Activated CD4-positive, alpha-beta T cell treated with anti-CD3 and anti-CD28 coated beads for 36 hours (primary cell): ENCODE results near the gene TSPAN1. TPM values are rescaled to one million over a fixed set of nuclear protein-coding genes. Genes with fewer than 3 reads are reported as not detected.

Experiments
- ATAC-seq: fragments of 200-7000 bp; cut with Tn5 transposase; one replicate; pipeline ENCODE4 v1.10.0; 2021; ENCODE audit warnings: mild to moderate bottlenecking, moderate library complexity
- CTCF ChIA-PET: fragments of 350-600 bp; sonication (Branson Sonifier 250); formaldehyde crosslinking; loops from one replicate; lab custom pipeline; 2021; ENCODE audit warnings: antibody characterized with exemption; lab: Charles Lee
- POLR2A ChIA-PET: fragments of 350-600 bp; sonication (Branson Sonifier 250); formaldehyde crosslinking; loops from one replicate; lab custom pipeline; 2021; ENCODE audit warnings: antibody characterized with exemption, inconsistent platforms; lab: Charles Lee
- DNase-seq: peaks from one replicate; pipeline ENCODE4 v3.0.0-alpha.2; 2020
- H3K27ac Mint-ChIP-seq: one replicate; pipeline ENCODE4 v1.8.0; 2021; ENCODE audit warnings: mixed read lengths
- H3K27me3 Mint-ChIP-seq: one replicate; pipeline ENCODE4 v1.8.0; 2021; ENCODE audit warnings: mixed read lengths
- H3K36me3 Mint-ChIP-seq: one replicate; pipeline ENCODE4 v1.8.0; 2021; ENCODE audit warnings: low read depth, mixed read lengths
- H3K4me1 Mint-ChIP-seq: one replicate; pipeline ENCODE4 v1.8.0; 2021; ENCODE audit warnings: mixed read lengths
- H3K4me3 Mint-ChIP-seq: one replicate; pipeline ENCODE4 v1.8.0; 2021; ENCODE audit warnings: mild to moderate bottlenecking, moderate library complexity, mixed read lengths
- H3K9me3 Mint-ChIP-seq: one replicate; pipeline ENCODE4 v1.8.0; 2021; ENCODE audit warnings: low read depth, mixed read lengths
- intact Hi-C, 2 experiments: fragments of 100-400 bp; cut with DNase I in 1 of 2; cut with micrococcal nuclease in 1 of 2; formaldehyde crosslinking; loops; one replicate each; pipeline versions ENCODE4 v1.14.2 to v1.15.1; 2022 to 2024; cut with DNase I, micrococcal nuclease
- total RNA-seq, 2 experiments: library from RNA; stranded (reverse); gene quantifications; one replicate each; pipeline ENCODE4 v1.2.3, GENCODE V29; 2021

The TSPAN1 gene, protein sequence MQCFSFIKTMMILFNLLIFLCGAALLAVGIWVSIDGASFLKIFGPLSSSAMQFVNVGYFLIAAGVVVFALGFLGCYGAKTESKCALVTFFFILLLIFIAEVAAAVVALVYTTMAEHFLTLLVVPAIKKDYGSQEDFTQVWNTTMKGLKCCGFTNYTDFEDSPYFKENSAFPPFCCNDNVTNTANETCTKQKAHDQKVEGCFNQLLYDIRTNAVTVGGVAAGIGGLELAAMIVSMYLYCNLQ
- total RNA-seq = not detected

DNA sequence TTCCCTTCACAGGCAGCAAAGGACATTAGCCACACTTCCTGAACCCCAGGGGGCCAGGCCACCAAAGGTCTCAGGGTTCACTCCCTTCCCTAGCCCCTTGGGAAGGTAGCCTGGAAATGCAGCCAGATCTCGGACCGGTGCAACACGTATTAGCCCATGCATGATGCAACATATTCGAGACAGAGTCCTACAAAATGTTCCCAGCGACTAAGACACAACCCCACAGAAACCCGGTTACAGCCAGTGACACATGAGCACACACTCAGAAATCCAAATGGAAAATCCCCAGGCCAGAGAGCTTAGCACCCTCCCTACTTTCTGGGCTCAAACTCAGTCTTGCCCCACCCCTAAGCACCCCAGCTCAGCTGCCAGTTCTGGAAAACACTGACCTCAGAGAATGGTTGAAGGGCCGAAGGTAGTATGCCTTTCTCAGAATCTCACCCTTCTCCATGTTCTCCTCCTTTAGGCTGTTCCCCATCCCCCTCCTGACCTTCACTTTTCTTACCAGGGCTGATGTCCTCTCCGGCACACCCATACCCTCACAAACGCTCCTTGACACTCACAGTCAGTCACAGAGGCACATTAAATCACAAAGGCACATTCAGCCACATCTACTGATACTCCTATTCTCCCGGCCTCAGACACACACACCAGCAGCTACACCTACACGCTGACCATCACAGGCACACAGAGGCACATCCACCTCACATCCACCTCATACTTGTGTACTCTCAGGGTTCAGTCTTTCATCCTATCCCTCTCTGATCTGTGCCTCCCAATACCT is at the start of gene TSPAN1:
Gene TSPAN1 (plus strand): TSS at position 640 of the 784 bp plus-strand sequence. CDS start 6,021 bp downstream, outside the sequence.
- ATAC-seq (no peak), DNase-seq (no peak)
- Mint-ChIP-seq H3K4me1 (no peaks in the 10 kb centered on the region), H3K4me3 (no peak within 1 kb of the TSS), H3K27ac (no peak within 1 kb of the TSS), H3K27me3 (no peaks in the 10 kb centered on the region), H3K36me3 (no peaks in the 10 kb centered on the region), H3K9me3 (no peaks in the 10 kb centered on the region)
- intact Hi-C loops = no loop called here
- CTCF ChIA-PET = no interaction called here
- POLR2A ChIA-PET = no interaction called here

DNA sequence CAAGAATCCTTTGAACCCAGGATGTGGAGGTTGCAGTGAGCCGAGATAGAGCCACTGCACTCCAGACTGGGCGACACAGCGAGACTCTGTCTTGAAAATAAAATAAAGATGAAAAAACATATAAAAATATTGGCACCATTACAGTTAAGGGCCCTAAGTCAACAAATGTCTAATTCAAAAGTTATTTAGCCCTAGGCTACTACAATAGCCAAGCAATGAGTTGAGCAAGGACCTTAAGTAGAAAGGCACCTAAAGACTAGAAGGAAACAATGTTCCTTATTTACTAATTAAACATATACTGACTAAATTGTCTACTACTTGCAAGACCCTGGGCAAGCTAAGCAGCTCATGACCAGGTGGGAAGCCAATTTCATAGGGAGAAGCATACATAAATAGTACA is 46.5 kb upstream of the TSPAN1 start:
- no peaks in the 10 kb centered on the region for H3K9me3 Mint-ChIP-seq
- H3K27me3 Mint-ChIP-seq = peaks cover 42% of the 10 kb centered on the region
- no peak overlapping the region for H3K27ac Mint-ChIP-seq
- ChIA-PET CTCF (interaction anchor here (1.9 kb wide), 1 partner anchor 39 kb away, joined by 4 read pairs; no protein-coding TSS in a partner anchor), POLR2A (no interaction called here)
- DNase-seq = no peak
- no peak overlapping the region for H3K4me3 Mint-ChIP-seq
- no peaks in the 10 kb centered on the region for H3K36me3 Mint-ChIP-seq
- H3K4me1 Mint-ChIP-seq = peaks cover 12% of the 10 kb centered on the region
- intact Hi-C loops = no loop called here
- no peak for ATAC-seq

DNA sequence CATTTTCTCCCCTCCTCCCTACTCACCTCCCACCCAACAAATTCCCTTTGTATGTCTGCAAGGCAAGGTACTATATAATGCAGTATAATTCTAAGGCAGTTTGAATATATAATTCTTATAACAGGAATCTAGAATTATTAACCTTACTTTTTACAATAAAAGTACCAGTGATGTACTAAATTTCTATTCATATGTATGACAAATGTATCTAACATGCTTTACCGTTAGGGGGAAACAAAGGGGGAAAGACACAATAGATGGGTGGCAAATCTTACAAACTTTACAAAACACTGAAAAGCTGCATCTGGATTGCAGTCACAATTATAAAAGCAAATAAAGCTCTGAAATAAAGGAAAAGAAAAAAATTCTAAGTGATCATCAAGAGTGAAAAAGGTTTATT is 44.8 kb upstream of the TSPAN1 start:
- POLR2A ChIA-PET = no interaction called here
- H3K36me3 Mint-ChIP-seq = no peaks in the 10 kb centered on the region
- no peaks in the 10 kb centered on the region for H3K9me3 Mint-ChIP-seq
- H3K4me1 Mint-ChIP-seq = peaks cover 21% of the 10 kb centered on the region
- ATAC-seq (no peak), DNase-seq (no peak)
- intact Hi-C loops = loop anchor here (5.0 kb wide), 3 partner anchors 33 to 443 kb away; partner anchors contain the start of genes GPBP1L1 (in 1 of the 2), MAST2 (in 1 of the 2) and TMEM69 (in 1 of the 2)
- no peak overlapping the region for H3K27ac Mint-ChIP-seq
- peaks cover 49% of the 10 kb centered on the region for H3K27me3 Mint-ChIP-seq
- no peak overlapping the region for H3K4me3 Mint-ChIP-seq
- CTCF ChIA-PET = interaction anchor here (0.7 to 1.0 kb wide), 2 partner anchors 9 to 13 kb away, joined by 3 read pairs; no protein-coding TSS in a partner anchor

DNA sequence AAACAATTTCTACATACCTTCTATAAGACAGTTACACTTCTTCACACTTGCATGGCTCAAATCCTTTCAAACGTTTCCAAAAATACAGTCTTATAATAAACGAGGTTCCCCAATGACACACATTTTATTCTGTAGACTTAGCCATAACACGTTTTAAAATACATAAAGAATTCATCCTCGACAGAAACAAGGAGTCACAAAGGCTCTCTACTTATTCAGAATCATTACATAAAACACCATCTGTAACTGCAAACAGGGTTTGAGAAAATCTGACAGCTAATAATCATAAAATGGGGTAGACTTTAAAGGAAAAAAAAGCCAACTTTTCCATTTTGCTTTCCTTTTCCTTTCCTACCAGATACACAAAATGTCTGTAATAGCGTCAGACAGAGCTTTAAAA is 44.3 kb upstream of the TSPAN1 start:
- ChIA-PET CTCF (interaction anchor here (2.4 kb wide), 1 partner anchor 93 kb away, joined by 11 read pairs; no protein-coding TSS in a partner anchor), POLR2A (no interaction called here)
- Mint-ChIP-seq H3K4me3 (no peak overlapping the region), H3K27me3 (peaks cover 49% of the 10 kb centered on the region), H3K36me3 (no peaks in the 10 kb centered on the region), H3K27ac (no peak overlapping the region), H3K9me3 (no peaks in the 10 kb centered on the region), H3K4me1 (peaks cover 21% of the 10 kb centered on the region)
- DNase-seq (no peak), ATAC-seq (no peak)
- intact Hi-C loops = loop anchor here (5.0 kb wide), 3 partner anchors 33 to 443 kb away; partner anchors contain the start of genes GPBP1L1 (in 1 of the 2), MAST2 (in 1 of the 2) and TMEM69 (in 1 of the 2)

DNA sequence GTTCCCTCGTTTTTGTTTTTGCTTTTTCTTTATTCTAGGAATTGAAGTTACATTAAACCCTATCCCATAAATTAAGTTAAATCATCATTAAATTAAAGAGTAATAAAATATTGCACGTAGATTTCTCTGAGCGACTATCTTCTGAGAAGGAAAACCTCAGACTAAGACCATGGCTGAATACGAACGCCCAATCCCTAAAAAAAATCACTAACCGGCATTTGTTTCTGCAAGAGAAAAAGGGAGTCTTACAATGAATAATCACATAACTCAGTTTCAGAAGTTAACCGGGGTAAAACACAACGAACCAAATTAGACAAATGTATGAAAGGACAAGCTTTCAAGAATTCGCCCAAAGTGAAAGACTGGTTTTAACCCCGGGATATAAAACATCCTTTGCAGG is 43.8 kb upstream of the TSPAN1 start:
- Mint-ChIP-seq H3K27ac (no peak overlapping the region), H3K4me3 (peak overlapping the region; percentile 74), H3K36me3 (no peaks in the 10 kb centered on the region), H3K9me3 (no peaks in the 10 kb centered on the region), H3K27me3 (peaks cover 49% of the 10 kb centered on the region), H3K4me1 (peaks cover 21% of the 10 kb centered on the region)
- intact Hi-C loops = loop anchor here (5.0 kb wide), 3 partner anchors 34 to 444 kb away; partner anchors contain the start of genes GPBP1L1 (in 1 of the 2), MAST2 (in 1 of the 2) and TMEM69 (in 1 of the 2)
- no peak for DNase-seq
- POLR2A ChIA-PET = no interaction called here
- ATAC-seq = no peak
- CTCF ChIA-PET = interaction anchor here (0.6 to 2.4 kb wide), 2 partner anchors 14 to 92 kb away, joined by 3 to 11 read pairs; no protein-coding TSS in a partner anchor

DNA sequence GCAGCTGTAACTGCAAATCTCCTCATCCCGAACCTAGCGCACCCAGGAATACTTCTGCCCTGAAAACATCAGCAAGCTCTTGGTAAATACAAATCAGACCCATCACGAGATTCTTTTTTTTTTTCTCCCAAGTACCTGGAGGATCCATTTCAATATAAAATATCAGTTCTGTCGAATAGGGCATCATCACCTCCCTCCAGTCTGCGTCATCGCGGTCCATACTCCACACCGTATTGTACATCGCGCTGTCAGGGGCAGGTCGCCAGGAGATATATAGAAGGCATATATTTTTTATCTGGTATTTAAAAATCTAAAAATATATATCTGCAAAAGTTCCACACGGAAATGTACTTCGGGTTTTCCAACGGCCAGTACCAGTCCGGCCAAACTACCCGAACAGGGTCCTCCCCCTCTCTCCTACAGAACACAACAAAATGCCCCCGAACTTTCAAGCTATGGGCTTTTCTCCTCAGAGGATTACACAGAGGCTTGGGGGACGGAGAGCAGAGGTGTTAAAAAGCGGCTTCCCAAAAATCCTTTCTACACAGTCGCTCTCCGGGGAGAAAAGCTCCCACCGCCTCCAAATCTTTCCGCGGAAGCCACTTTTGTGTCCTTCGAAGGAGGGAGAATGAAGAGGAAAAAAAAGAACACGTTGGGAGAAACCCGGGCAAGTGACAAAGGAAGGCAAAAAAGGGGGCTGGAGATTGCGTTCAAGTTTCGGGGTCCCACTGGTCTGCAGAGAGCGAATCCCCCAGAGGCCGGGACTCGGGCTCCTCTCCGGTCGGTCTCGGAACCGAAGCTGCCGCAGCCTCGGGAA is 43.0 kb upstream of the TSPAN1 start:
- intact Hi-C loops = loop anchor here (1.0 to 5.0 kb wide), 6 partner anchors 33 to 445 kb away; partner anchors contain the start of genes GPBP1L1 (in 1 of the 2), MAST2 (in 1 of the 2), RAD54L (in 1 of the 2) and TMEM69 (in 1 of the 2)
- H3K4me3 Mint-ChIP-seq = peak overlapping the region; percentile 74
- H3K36me3 Mint-ChIP-seq = no peaks in the 10 kb centered on the region
- DNase-seq (peak; percentile 59), ATAC-seq (no peak)
- peaks cover 21% of the 10 kb centered on the region for H3K4me1 Mint-ChIP-seq
- CTCF ChIA-PET = interaction anchor here (0.6 to 2.4 kb wide), 4 partner anchors 14 to 401 kb away, joined by 3 to 11 read pairs (median 3); no protein-coding TSS in a partner anchor
- H3K9me3 Mint-ChIP-seq = no peaks in the 10 kb centered on the region
- H3K27me3 Mint-ChIP-seq = peaks cover 51% of the 10 kb centered on the region
- peak overlapping the region; percentile 26 for H3K27ac Mint-ChIP-seq
- POLR2A ChIA-PET = no interaction called here

DNA sequence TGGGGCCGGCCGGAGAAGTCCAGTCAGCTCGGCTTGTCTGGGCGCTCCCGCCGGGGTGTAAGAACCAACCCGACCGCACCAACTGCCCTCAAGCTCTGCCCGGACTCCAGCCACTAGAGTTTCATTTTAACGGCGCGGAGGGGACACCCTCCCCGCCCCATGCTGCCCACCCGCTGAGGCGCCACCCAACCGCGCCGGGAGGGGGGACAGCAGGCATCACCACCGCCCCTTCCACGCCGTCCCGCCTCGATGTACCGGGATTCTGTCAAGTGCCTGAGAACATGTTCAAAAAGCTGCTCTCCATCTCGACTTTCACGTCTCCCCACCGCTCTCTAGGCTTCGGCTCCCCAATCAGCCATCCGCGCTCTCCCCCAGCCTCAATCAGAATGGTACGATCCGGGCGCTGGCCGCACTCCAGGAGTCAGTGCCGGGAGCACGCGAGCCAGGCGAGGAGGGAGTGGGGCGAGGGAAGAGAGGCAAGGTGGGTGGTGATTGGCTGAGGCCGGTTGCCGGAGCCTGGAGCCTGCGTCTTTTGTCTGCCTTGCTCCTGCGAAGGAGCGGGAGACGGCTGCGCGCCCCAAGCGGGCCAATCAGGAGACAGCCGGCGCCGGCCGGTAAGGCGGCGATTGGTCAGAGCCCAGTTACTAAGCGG is 42.2 kb upstream of the TSPAN1 start, which contains the start of gene PIK3R3:
Gene PIK3R3 (minus strand): TSS at position 101 of the 652 bp plus-strand sequence. CDS start 677 bp downstream, outside the sequence.
- ChIA-PET CTCF (interaction anchor here (0.6 to 2.4 kb wide), 3 partner anchors 91 to 400 kb away, joined by 3 to 11 read pairs (median 3); no protein-coding TSS in a partner anchor), POLR2A (no interaction called here)
- H3K27me3 Mint-ChIP-seq = peaks cover 51% of the 10 kb centered on the region
- no peaks in the 10 kb centered on the region for H3K9me3 Mint-ChIP-seq
- H3K36me3 Mint-ChIP-seq = no peaks in the 10 kb centered on the region
- DNase-seq = peak; percentile 94
- intact Hi-C loops = loop anchor here (1.0 to 5.0 kb wide), 8 partner anchors 34 to 445 kb away; partner anchors contain the start of genes GPBP1L1 (in 1 of the 2), IPP (in 1 of the 2), MAST2 (in 1 of the 2) and POMGNT1 (in 1 of the 2)
- peak; percentile 98 for ATAC-seq
- H3K27ac Mint-ChIP-seq = peak within 1 kb of the TSS; percentile 87
- H3K4me1 Mint-ChIP-seq = peaks cover 21% of the 10 kb centered on the region
- H3K4me3 Mint-ChIP-seq = peak within 1 kb of the TSS; percentile 74

DNA sequence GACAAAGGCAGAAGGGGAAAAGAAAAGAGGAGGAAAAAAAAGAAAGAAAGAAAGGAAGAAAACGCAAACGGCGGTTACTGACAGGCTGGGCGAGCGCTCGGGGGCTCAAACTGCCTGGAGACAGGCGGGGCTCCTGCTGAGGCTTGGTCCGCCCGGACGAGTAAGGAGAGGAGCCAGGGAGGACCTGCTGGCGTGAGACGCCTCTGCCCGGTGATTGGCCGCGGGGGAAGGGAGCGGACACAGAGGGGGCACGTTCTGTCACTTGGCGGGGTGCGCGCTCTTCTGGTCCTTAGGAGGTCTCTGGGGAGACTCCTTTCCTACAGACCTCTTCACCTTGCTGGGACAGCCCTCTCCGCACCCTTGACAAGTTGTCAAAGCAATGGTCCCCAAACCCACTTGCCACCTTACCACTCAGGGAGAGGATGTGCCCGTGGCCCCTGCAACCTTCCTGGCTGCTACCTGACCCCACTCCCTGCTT is 41.7 kb upstream of the TSPAN1 start:
- Mint-ChIP-seq H3K36me3 (no peaks in the 10 kb centered on the region), H3K9me3 (no peaks in the 10 kb centered on the region), H3K27ac (peak overlapping the region; percentile 87), H3K4me1 (peaks cover 21% of the 10 kb centered on the region), H3K27me3 (peaks cover 47% of the 10 kb centered on the region), H3K4me3 (peak overlapping the region; percentile 74)
- DNase-seq = no peak
- POLR2A ChIA-PET = no interaction called here
- CTCF ChIA-PET = no interaction called here
- intact Hi-C loops = loop anchor here (1.0 to 5.0 kb wide), 7 partner anchors 34 to 446 kb away; partner anchors contain the start of genes GPBP1L1 (in 1 of the 2), IPP (in 1 of the 2), MAST2 (in 1 of the 2) and POMGNT1 (in 1 of the 2)
- ATAC-seq = peak; percentile 44

DNA sequence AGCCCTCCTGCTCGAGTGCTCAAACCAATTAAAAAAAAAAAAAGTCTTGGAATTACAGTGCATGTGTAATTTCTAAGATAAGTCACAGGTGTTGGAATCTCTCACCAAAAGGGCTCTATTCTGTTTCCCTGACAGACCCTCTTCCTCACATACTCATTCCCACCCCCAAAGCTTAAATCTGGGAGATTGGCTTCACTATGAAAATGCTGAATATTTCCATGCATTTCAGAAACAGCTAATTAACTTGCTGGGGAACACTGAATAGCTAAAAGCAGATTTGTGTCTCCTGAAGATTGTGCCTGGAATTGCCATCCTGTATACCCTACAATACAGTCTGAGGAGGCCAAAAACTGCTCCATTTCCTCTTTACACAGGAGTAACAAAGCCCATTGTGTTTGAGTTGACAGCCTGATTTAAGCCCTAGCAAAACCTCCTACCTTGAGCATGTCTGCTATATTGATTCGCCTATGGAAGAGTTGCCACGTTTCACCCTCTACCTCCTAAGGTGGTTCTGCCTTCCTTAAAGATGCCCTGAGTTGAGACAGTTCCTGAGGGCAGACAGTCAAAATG is 41.0 kb upstream of the TSPAN1 start:
- Mint-ChIP-seq H3K27ac (no peak overlapping the region), H3K4me3 (peak overlapping the region; percentile 74), H3K27me3 (peaks cover 44% of the 10 kb centered on the region), H3K4me1 (peaks cover 21% of the 10 kb centered on the region), H3K9me3 (no peaks in the 10 kb centered on the region), H3K36me3 (no peaks in the 10 kb centered on the region)
- intact Hi-C loops = loop anchor here (1.0 to 5.0 kb wide), 7 partner anchors 33 to 447 kb away; partner anchors contain the start of genes GPBP1L1 (in 1 of the 2), IPP (in 1 of the 2), MAST2 (in 1 of the 2) and POMGNT1 (in 1 of the 2)
- CTCF ChIA-PET = interaction anchor here (1.0 kb wide), 1 partner anchor 47 kb away, joined by 3 read pairs; no protein-coding TSS in a partner anchor
- DNase-seq (no peak), ATAC-seq (no peak)
- POLR2A ChIA-PET = interaction anchor here (0.7 kb wide), 1 partner anchor 318 kb away, joined by 3 read pairs; no protein-coding TSS in a partner anchor
